ENCODE data around the gene TRAPPC2L. TPM values are rescaled to one million over a fixed set of nuclear protein-coding genes. Genes with fewer than 3 reads are reported as not detected.

TRAPPC2L gene
- total RNA-seq, 1 donor from 2014 or later = 48.3 TPM

GRCh38 chr16:88834670-88835069 is 22.3 kb upstream of the TRAPPC2L start:
- H3K4me3 ChIP-seq (ENCODE audit: low read depth, low read length) = no peak overlapping the region
- TF ChIP-seq CTCF (conservative IDR thresholded peaks at IDR 0.05; ENCODE audit: low read depth, low read length) = no peak
- DNase-seq (ENCODE audit: low read depth) = no peak

GRCh38 chr16:88835383-88835782 is 21.5 kb upstream of the TRAPPC2L start:
- H3K4me3 ChIP-seq (ENCODE audit: low read depth, low read length) = no peak overlapping the region
- DNase-seq (ENCODE audit: low read depth) = no peak
- no peak for TF ChIP-seq CTCF (conservative IDR thresholded peaks at IDR 0.05; ENCODE audit: low read depth, low read length)

GRCh38 chr16:88835818-88836217 is 21.1 kb upstream of the TRAPPC2L start:
- no peak for TF ChIP-seq CTCF (conservative IDR thresholded peaks at IDR 0.05; ENCODE audit: low read depth, low read length)
- no peak for DNase-seq (ENCODE audit: low read depth)
- no peak overlapping the region for H3K4me3 ChIP-seq (ENCODE audit: low read depth, low read length)

GRCh38 chr16:88836791-88837190 is 20.1 kb upstream of the TRAPPC2L start:
- no peak overlapping the region for H3K4me3 ChIP-seq (ENCODE audit: low read depth, low read length)
- no peak for TF ChIP-seq CTCF (conservative IDR thresholded peaks at IDR 0.05; ENCODE audit: low read depth, low read length)
- no peak for DNase-seq (ENCODE audit: low read depth)

GRCh38 chr16:88837806-88838205 is 19.1 kb upstream of the TRAPPC2L start:
- TF ChIP-seq CTCF (conservative IDR thresholded peaks at IDR 0.05; ENCODE audit: low read depth, low read length) = no peak
- no peak for DNase-seq (ENCODE audit: low read depth)
- no peak overlapping the region for H3K4me3 ChIP-seq (ENCODE audit: low read depth, low read length)

GRCh38 chr16:88838566-88838965 is 18.4 kb upstream of the TRAPPC2L start:
- H3K4me3 ChIP-seq (ENCODE audit: low read depth, low read length) = no peak overlapping the region
- DNase-seq (ENCODE audit: low read depth) = no peak
- no peak for TF ChIP-seq CTCF (conservative IDR thresholded peaks at IDR 0.05; ENCODE audit: low read depth, low read length)

- peak; percentile 24 for TF ChIP-seq CTCF (conservative IDR thresholded peaks at IDR 0.05; ENCODE audit: low read depth, low read length)
- no peak overlapping the region for H3K4me3 ChIP-seq (ENCODE audit: low read depth, low read length)
- no peak for DNase-seq (ENCODE audit: low read depth)
These were observed 17.8 kb upstream of the TRAPPC2L start for GRCh38 chr16:88839026-88839529.
